ENCODE measurements around the gene KCNQ5. TPM values are rescaled to one million over a fixed set of nuclear protein-coding genes. Genes with fewer than 3 reads are reported as not detected.

KCNQ5 gene
- polyA plus RNA-seq, 1 donor (not counting 4 experiments of a cell fraction or from before 2014, with no cell fraction given): 3.4 TPM

DNA sequence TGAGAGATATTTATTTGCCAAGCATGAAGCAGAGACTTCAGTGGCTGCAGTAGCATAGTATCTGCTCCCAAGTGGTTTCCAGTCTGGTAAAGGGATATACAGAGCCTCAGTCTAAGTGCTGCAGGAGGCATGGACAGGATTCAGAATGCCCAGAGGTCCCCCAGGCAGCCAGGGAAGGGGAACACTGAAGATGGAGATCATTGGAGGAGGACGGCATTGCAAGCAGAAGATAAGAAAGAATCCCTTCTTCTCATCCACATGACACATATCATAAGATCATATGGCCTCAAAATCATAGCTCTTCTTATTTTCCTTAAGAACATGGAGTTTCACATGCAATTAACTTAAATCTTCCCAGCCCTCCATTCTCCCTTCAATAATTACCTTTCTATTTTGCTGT, 136.1 kb downstream of the KCNQ5 start:
- Histone ChIP-seq H2AFZ (ENCODE audit: control insufficient read depth, low read length) (no peak overlapping the region), H3K9ac (ENCODE audit: control insufficient read depth, extremely low read depth, insufficient read depth, low read length) (no peak overlapping the region), H3K4me3 (ENCODE audit: control insufficient read depth in 2 of 3, extremely low read depth in 1 of 3, insufficient read depth in 2 of 3, low read depth in 1 of 3, low read length in 3 of 3) (no peak overlapping the region), H3K9me1 (ENCODE audit: control insufficient read depth, extremely low read depth, insufficient read depth, low read length) (no peaks in the 10 kb centered on the region), H3K9me3 (ENCODE audit: control insufficient read depth, low read depth, low read length) (no peaks in the 10 kb centered on the region), H3K4me2 (ENCODE audit: control insufficient read depth, extremely low read depth, insufficient read depth, low read depth, low read length) (no peak overlapping the region), H4K20me1 (ENCODE audit: control insufficient read depth, extremely low read depth, insufficient read depth, low read length) (no peaks in the 10 kb centered on the region), H3K36me3 (ENCODE audit: control insufficient read depth in 2 of 2, extremely low read depth in 1 of 2, insufficient read depth in 2 of 2, low read length in 2 of 2) (no peaks in the 10 kb centered on the region), H3K27me3 (ENCODE audit: control insufficient read depth, extremely low read depth, insufficient read depth, low read length) (no peaks in the 10 kb centered on the region), H3K27ac (ENCODE audit: control insufficient read depth, insufficient read depth, low read length) (no peak overlapping the region), H3K4me1 (ENCODE audit: control insufficient read depth, extremely low read depth, insufficient read depth, low read length) (peaks cover 12% of the 10 kb centered on the region), H3K79me2 (ENCODE audit: control insufficient read depth, insufficient read depth, low read length) (peaks cover 3% of the 10 kb centered on the region)
- TF ChIP-seq EZH2 (IDR thresholded peaks at IDR 0.05; ENCODE audit: low read length): no peak
- TF ChIP-seq, protein P1, sequence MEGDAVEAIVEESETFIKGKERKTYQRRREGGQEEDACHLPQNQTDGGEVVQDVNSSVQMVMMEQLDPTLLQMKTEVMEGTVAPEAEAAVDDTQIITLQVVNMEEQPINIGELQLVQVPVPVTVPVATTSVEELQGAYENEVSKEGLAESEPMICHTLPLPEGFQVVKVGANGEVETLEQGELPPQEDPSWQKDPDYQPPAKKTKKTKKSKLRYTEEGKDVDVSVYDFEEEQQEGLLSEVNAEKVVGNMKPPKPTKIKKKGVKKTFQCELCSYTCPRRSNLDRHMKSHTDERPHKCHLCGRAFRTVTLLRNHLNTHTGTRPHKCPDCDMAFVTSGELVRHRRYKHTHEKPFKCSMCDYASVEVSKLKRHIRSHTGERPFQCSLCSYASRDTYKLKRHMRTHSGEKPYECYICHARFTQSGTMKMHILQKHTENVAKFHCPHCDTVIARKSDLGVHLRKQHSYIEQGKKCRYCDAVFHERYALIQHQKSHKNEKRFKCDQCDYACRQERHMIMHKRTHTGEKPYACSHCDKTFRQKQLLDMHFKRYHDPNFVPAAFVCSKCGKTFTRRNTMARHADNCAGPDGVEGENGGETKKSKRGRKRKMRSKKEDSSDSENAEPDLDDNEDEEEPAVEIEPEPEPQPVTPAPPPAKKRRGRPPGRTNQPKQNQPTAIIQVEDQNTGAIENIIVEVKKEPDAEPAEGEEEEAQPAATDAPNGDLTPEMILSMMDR (optimal IDR thresholded peaks at IDR 0.05 in 1 of 3, IDR thresholded peaks at IDR 0.05 in 1 of 3, conservative IDR thresholded peaks at IDR 0.05 in 1 of 3; ENCODE audit: extremely low read depth in 1 of 3, insufficient read depth in 2 of 3, low read length in 3 of 3): no peak
- dilution Hi-C loops (cut with MboI; ENCODE audit: extremely low pct_ligation_motif_present, low sequenced_read_pairs): no loop called here
- FAIRE-seq: no peak
- DNase-seq (ENCODE audit: low read depth, low spot score): no peak

DNA sequence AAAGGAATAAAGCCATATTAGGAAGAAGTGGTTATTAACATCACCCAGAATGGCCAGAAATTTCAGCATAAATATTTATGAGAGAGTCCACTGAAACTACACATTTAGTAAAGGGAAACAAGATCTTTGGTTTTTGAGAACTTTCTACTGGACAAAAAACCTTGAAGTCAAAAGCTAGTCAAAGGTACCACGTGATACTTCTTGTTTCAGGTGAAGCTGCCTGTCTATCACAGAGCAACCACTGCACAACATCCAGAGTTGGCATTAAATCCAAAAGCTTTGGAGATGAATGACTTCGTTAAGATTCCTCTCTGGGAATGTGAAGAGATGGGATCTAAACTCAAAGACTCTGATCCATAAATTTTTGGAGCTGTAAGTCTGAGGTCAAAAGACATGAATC, 137.0 kb downstream of the KCNQ5 start:
- no peaks in the 10 kb centered on the region for H4K20me1 ChIP-seq (ENCODE audit: control insufficient read depth, extremely low read depth, insufficient read depth, low read length)
- no peak overlapping the region for H3K27ac ChIP-seq (ENCODE audit: control insufficient read depth, insufficient read depth, low read length)
- no peaks in the 10 kb centered on the region for H3K36me3 ChIP-seq (ENCODE audit: control insufficient read depth in 2 of 2, extremely low read depth in 1 of 2, insufficient read depth in 2 of 2, low read length in 2 of 2)
- H3K79me2 ChIP-seq (ENCODE audit: control insufficient read depth, insufficient read depth, low read length): peaks cover 3% of the 10 kb centered on the region
- H3K4me3 ChIP-seq (ENCODE audit: control insufficient read depth in 2 of 3, extremely low read depth in 1 of 3, insufficient read depth in 2 of 3, low read depth in 1 of 3, low read length in 3 of 3): no peak overlapping the region
- no peak overlapping the region for H2AFZ ChIP-seq (ENCODE audit: control insufficient read depth, low read length)
- H3K4me2 ChIP-seq (ENCODE audit: control insufficient read depth, extremely low read depth, insufficient read depth, low read depth, low read length): peak overlapping the region; percentile 45
- H3K9ac ChIP-seq (ENCODE audit: control insufficient read depth, extremely low read depth, insufficient read depth, low read length): no peak overlapping the region
- no peaks in the 10 kb centered on the region for H3K9me1 ChIP-seq (ENCODE audit: control insufficient read depth, extremely low read depth, insufficient read depth, low read length)
- DNase-seq (ENCODE audit: low read depth, low spot score) (no peak), FAIRE-seq (peak; percentile 78)
- dilution Hi-C loops (cut with MboI; ENCODE audit: extremely low pct_ligation_motif_present, low sequenced_read_pairs): no loop called here
- no peaks in the 10 kb centered on the region for H3K9me3 ChIP-seq (ENCODE audit: control insufficient read depth, low read depth, low read length)
- no peak for TF ChIP-seq EZH2 (IDR thresholded peaks at IDR 0.05; ENCODE audit: low read length)
- TF ChIP-seq, protein P1 (optimal IDR thresholded peaks at IDR 0.05 in 1 of 3, IDR thresholded peaks at IDR 0.05 in 1 of 3, conservative IDR thresholded peaks at IDR 0.05 in 1 of 3; ENCODE audit: extremely low read depth in 1 of 3, insufficient read depth in 2 of 3, low read length in 3 of 3): no peak
- H3K27me3 ChIP-seq (ENCODE audit: control insufficient read depth, extremely low read depth, insufficient read depth, low read length): no peaks in the 10 kb centered on the region
- H3K4me1 ChIP-seq (ENCODE audit: control insufficient read depth, extremely low read depth, insufficient read depth, low read length): peaks cover 12% of the 10 kb centered on the region

Measured in keratinocyte (primary cell).